ENCODE measurements around the gene FGA. TPM values are rescaled to one million over a fixed set of nuclear protein-coding genes. Genes with fewer than 3 reads are reported as not detected.

Gene FGA
- under 1 TPM in 1 of 10 donors, not detected in 9; 0.37 TPM for total RNA-seq
- under 1 TPM in 1 of 2 donors, not detected in 1; 0.01 TPM for polyA plus RNA-seq
- long read RNA-seq, donor 1: 0 reads
- long read RNA-seq, donor 2: 0 reads
- long read RNA-seq, donor 3: 0 reads

DNA sequence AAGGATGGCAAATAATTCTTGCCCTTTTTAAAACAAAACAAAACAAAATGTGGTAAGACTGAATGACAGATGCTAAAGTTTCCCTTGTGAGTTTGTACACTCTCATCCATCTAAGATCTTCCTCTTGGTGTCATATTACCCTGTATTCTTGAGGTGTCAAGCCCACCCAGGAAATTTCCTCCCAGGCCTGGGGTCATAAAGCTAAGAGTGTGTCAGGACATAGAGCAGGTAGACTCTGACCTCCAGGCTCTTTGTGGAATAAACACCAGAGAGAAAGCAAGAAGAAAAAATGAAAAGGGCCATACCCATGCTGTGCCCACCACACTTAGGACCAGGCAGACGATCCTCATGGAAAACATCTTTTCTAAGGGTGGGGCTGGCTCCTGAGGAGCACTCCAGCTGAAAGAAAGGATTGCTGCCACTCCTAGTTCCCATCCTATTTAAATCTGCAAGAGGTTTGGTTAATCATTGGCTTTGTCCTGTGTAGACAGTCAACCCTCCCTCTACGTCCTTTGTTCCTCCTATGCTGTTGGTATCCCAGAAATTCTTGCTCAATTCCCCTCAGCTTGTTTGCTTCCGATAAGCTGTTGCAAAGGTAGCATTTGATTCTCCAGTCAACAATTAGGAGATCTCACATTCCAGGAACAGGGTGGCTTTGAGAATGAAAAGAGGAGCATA lies at the start of gene FGA:
Gene FGA (minus strand): TSS at position 414 of the 678 bp plus-strand sequence. CDS start 55 bp downstream, at position 359.
- Histone ChIP-seq H3K4me3 (no peak within 1 kb of the TSS), H3K27me3 (peaks cover 0 to 27% (median 5%) of the 10 kb centered on the region in 7 donors), H3K27ac (no peak within 1 kb of the TSS), H3K4me1 (no peaks in the 10 kb centered on the region), H3K36me3 (no peaks in the 10 kb centered on the region), H3K9me3 (no peaks in the 10 kb centered on the region)
- DNase-seq (no peak), ATAC-seq (no peak)
- intact Hi-C loops (cut with DNase I): no loop called here
- TF ChIP-seq, protein P1, sequence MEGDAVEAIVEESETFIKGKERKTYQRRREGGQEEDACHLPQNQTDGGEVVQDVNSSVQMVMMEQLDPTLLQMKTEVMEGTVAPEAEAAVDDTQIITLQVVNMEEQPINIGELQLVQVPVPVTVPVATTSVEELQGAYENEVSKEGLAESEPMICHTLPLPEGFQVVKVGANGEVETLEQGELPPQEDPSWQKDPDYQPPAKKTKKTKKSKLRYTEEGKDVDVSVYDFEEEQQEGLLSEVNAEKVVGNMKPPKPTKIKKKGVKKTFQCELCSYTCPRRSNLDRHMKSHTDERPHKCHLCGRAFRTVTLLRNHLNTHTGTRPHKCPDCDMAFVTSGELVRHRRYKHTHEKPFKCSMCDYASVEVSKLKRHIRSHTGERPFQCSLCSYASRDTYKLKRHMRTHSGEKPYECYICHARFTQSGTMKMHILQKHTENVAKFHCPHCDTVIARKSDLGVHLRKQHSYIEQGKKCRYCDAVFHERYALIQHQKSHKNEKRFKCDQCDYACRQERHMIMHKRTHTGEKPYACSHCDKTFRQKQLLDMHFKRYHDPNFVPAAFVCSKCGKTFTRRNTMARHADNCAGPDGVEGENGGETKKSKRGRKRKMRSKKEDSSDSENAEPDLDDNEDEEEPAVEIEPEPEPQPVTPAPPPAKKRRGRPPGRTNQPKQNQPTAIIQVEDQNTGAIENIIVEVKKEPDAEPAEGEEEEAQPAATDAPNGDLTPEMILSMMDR (IDR thresholded peaks at IDR 0.05): no peak
- 69 to 77% methylated on average over 3 of the region's 3 CpGs for WGBS, 2 donors

DNA sequence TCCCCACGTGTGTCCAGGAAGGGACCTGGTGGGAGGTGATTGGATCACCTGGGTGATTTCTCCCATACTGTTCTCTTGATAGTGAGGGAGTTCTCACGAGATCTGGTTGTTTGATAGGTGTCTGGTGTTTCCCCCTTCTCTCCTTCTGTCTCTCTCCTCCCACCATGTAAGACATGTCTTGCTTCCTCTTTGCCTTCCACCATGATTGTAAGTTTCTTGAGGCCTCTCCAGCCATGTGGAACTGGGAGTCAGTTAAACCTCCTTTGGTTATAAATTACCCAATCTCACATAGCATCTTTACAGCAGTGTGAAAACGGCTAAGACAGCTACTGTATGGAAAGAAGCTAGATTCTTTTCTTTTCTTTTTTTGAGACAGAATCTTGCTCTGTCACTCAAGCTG lies 43.5 kb upstream of the FGA start:
- peaks cover 0 to 54% (median 22%) of the 10 kb centered on the region in 7 donors for H3K27me3 ChIP-seq
- no peaks in the 10 kb centered on the region for H3K9me3 ChIP-seq
- WGBS, 2 donors: 51 to 52% methylated on average over 3 of the region's 3 CpGs
- H3K27ac ChIP-seq: no peak overlapping the region
- H3K36me3 ChIP-seq: no peaks in the 10 kb centered on the region
- no peak overlapping the region for H3K4me3 ChIP-seq
- TF ChIP-seq, protein P1 (IDR thresholded peaks at IDR 0.05): no peak
- intact Hi-C loops (cut with DNase I): no loop called here
- DNase-seq (no peak), ATAC-seq (no peak)
- H3K4me1 ChIP-seq: no peaks in the 10 kb centered on the region

DNA sequence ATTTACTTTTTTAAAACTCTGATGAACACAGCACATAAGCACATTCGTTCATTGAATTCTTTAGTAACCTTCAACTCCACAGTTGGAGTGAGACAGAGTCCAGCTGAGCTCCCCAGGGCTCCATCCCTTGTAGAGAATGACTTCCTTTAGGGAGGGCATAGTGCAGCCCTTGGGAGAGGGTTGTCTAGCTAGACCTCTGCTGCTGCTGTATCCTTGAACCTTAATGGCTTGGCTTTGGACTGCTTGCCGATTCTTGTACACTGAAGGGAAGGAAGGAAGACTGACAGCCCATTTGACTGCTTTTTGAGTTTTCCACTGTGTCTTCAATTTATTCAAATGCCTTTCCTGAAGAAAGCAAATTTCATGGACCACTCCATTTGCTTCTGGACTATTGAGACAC lies 41.3 kb upstream of the FGA start:
- H3K4me1 ChIP-seq: peaks cover 0 to 5% (median 4%) of the 10 kb centered on the region in 9 donors
- TF ChIP-seq, protein P1 (IDR thresholded peaks at IDR 0.05): no peak
- 55 to 65% methylated on average over 2 of the region's 2 CpGs for WGBS, 2 donors
- no peaks in the 10 kb centered on the region for H3K36me3 ChIP-seq
- H3K4me3 ChIP-seq: no peak overlapping the region
- ATAC-seq (no peak), DNase-seq (no peak)
- H3K9me3 ChIP-seq: no peaks in the 10 kb centered on the region
- intact Hi-C loops (cut with DNase I): no loop called here
- H3K27ac ChIP-seq: no peak overlapping the region
- peaks cover 0 to 77% (median 41%) of the 10 kb centered on the region in 7 donors for H3K27me3 ChIP-seq

DNA sequence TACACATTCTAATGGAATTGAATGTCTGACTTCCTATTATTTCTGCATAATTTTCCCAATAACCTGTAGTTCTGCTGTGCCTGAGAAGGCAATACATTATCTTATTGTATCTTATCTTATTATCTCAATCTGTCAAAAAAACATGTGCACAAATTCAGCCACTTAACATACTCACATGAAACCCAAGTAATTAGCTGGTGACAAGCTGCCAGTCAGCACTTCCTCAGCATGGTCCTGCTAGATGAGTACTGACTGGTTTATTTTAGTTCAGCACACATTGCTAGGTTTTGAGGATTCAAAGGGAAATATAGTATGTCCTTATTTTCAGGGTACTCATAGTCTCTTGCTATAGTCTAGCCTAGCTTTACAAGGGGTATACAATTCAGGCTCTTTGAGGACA lies 39.8 kb upstream of the FGA start:
- Histone ChIP-seq H3K4me3 (no peak overlapping the region), H3K4me1 (peaks cover 0 to 9% (median 7%) of the 10 kb centered on the region in 9 donors), H3K36me3 (no peaks in the 10 kb centered on the region), H3K27me3 (peaks cover 0 to 84% (median 54%) of the 10 kb centered on the region in 7 donors), H3K9me3 (no peaks in the 10 kb centered on the region), H3K27ac (no peak overlapping the region)
- intact Hi-C loops (cut with DNase I): no loop called here
- ATAC-seq (no peak), DNase-seq (no peak)
- TF ChIP-seq, protein P1 (IDR thresholded peaks at IDR 0.05): no peak

Measured in heart right ventricle (tissue), 16 donors.